ENCODE results near the gene EFHD2. TPM values are rescaled to one million over a fixed set of nuclear protein-coding genes. Genes with fewer than 3 reads are reported as not detected.

Gene EFHD2
- total RNA-seq, 1 experiment from 2014 or later, result 129 TPM

DNA sequence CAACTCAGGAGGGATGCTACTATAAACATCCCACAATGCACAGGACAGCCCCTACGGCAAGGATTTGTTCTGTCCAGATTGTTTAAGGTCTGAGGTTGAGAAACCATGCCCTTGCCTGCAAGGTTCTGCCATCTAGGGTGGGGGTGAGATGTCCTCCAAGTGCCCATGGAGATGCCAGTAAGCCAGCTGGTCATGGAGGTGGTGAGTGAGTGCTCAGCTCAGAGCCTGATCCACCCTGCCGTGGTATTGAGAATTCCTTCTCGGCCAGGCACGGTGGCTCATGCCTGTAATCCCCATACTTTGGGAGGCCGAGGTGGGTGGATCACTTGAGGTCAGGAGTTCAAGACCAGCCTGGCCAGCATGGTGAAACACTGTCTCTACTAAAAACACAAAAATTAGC lies 15.3 kb downstream of the EFHD2 start:
- Histone ChIP-seq H2AFZ (no peak overlapping the region), H3K9me3 (ENCODE audit: insufficient read depth, low read depth) (no peaks in the 10 kb centered on the region), H3K79me2 (ENCODE audit: low read depth) (peaks cover 47% of the 10 kb centered on the region), H3F3A (ENCODE audit: insufficient read depth, low read depth) (peaks cover 16% of the 10 kb centered on the region), H3K4me3 (no peak overlapping the region), H3K4me2 (no peak overlapping the region), H3K27ac (0 out of 2 replicates have a peak overlapping the region, but pooled peaks have one; percentile 44), H3K27me3 (ENCODE audit: insufficient read depth, low read depth) (no peaks in the 10 kb centered on the region), H3K4me1 (replicated peaks; ENCODE audit: insufficient read depth) (peaks cover 27% of the 10 kb centered on the region), H3K36me3 (ENCODE audit: low read depth) (no peaks in the 10 kb centered on the region), H4K20me1 (ENCODE audit: insufficient read depth) (peaks cover 3% of the 10 kb centered on the region; the same call in 1 of the 2 replicates), H3K9me2 (ENCODE audit: insufficient read depth) (no peaks in the 10 kb centered on the region)
- DNase-seq, result no peak
- POLR2A ChIA-PET (ENCODE audit: unreplicated experiment), result no interaction called here
- TF ChIP-seq, protein P1, sequence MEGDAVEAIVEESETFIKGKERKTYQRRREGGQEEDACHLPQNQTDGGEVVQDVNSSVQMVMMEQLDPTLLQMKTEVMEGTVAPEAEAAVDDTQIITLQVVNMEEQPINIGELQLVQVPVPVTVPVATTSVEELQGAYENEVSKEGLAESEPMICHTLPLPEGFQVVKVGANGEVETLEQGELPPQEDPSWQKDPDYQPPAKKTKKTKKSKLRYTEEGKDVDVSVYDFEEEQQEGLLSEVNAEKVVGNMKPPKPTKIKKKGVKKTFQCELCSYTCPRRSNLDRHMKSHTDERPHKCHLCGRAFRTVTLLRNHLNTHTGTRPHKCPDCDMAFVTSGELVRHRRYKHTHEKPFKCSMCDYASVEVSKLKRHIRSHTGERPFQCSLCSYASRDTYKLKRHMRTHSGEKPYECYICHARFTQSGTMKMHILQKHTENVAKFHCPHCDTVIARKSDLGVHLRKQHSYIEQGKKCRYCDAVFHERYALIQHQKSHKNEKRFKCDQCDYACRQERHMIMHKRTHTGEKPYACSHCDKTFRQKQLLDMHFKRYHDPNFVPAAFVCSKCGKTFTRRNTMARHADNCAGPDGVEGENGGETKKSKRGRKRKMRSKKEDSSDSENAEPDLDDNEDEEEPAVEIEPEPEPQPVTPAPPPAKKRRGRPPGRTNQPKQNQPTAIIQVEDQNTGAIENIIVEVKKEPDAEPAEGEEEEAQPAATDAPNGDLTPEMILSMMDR (conservative IDR thresholded peaks at IDR 0.05), result no peak
- TF ChIP-seq EZH2 (IDR thresholded peaks at IDR 0.05; ENCODE audit: low read depth), result no peak
- no TSS peak for BruUV-seq (replicated peaks)
- intact Hi-C loops (cut with micrococcal nuclease; ENCODE audit: unreplicated experiment), result loop anchor here (1.0 to 5.0 kb wide), 3 partner anchors 102 to 288 kb away; no protein-coding TSS in a partner anchor
- CTCF ChIA-PET, result no interaction called here

DNA sequence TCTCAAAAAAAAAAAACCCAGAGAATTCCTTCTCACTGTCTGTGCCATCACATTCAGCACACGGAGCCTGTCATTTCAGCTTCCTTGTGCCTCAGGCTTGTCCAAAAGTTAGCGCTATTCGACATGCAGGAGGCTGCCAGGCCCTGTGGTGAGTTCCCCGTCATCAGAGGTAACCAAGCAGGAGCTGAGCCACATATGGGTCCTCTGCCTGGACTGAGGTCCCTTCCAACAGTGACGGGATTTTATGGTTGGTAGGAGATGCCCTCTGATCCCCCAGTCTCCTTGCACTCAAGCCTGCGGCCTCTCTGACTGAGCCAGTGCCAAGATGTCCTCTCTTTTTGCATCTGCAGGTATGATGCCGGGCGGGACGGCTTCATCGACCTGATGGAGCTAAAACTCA lies 15.8 kb downstream of the EFHD2 start:
- ChIA-PET POLR2A (ENCODE audit: unreplicated experiment) (interaction anchor here (0.7 kb wide), 1 partner anchor 79 kb away, joined by 3 read pairs; no protein-coding TSS in a partner anchor), CTCF (interaction anchor here (0.7 kb wide), 1 partner anchor 14 kb away, joined by 4 read pairs; no protein-coding TSS in a partner anchor)
- Histone ChIP-seq H3K27me3 (ENCODE audit: insufficient read depth, low read depth) (no peaks in the 10 kb centered on the region), H3K9me3 (ENCODE audit: insufficient read depth, low read depth) (no peaks in the 10 kb centered on the region), H3K9me2 (ENCODE audit: insufficient read depth) (no peaks in the 10 kb centered on the region), H3K27ac (no peak overlapping the region), H4K20me1 (ENCODE audit: insufficient read depth) (peaks cover 3% of the 10 kb centered on the region; the same call in 1 of the 2 replicates), H3K4me3 (no peak overlapping the region), H3F3A (ENCODE audit: insufficient read depth, low read depth) (peaks cover 22% of the 10 kb centered on the region), H3K79me2 (ENCODE audit: low read depth) (peaks cover 41% of the 10 kb centered on the region), H3K36me3 (ENCODE audit: low read depth) (no peaks in the 10 kb centered on the region), H3K4me2 (no peak overlapping the region), H2AFZ (no peak overlapping the region), H3K4me1 (replicated peaks; ENCODE audit: insufficient read depth) (peaks cover 27% of the 10 kb centered on the region)
- intact Hi-C loops (cut with micrococcal nuclease; ENCODE audit: unreplicated experiment), result no loop called here
- TF ChIP-seq EZH2 (IDR thresholded peaks at IDR 0.05; ENCODE audit: low read depth), result no peak
- TF ChIP-seq, protein P1 (conservative IDR thresholded peaks at IDR 0.05), result no peak
- no TSS peak for BruUV-seq (replicated peaks)
- no peak for DNase-seq

DNA sequence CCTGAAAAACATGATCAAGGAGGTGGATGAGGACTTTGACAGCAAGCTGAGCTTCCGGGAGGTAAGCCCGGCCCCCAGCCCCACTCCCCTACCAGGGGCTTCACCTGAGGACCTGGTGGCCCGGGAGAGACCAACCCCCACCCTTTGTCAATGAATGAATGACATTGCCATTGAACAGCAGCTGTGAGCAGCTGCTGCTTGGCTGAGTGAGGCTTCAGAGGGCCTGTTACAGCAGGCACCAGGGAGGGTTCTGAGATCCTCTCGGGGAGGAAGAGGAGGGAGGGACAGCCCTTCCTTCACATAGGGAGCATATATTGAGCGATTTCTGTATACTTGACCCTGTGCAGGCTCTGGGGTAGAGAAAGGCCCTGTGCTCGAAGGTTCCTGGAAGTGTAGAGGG lies 16.3 kb downstream of the EFHD2 start:
- Histone ChIP-seq H3K27me3 (ENCODE audit: insufficient read depth, low read depth) (no peaks in the 10 kb centered on the region), H3K9me2 (ENCODE audit: insufficient read depth) (no peaks in the 10 kb centered on the region), H3K27ac (no peak overlapping the region), H3F3A (ENCODE audit: insufficient read depth, low read depth) (peaks cover 26% of the 10 kb centered on the region), H3K79me2 (ENCODE audit: low read depth) (peaks cover 37% of the 10 kb centered on the region), H3K4me1 (replicated peaks; ENCODE audit: insufficient read depth) (peaks cover 27% of the 10 kb centered on the region), H3K4me2 (no peak overlapping the region), H3K4me3 (no peak overlapping the region), H4K20me1 (ENCODE audit: insufficient read depth) (peaks cover 3% of the 10 kb centered on the region; the same call in 1 of the 2 replicates), H3K36me3 (ENCODE audit: low read depth) (no peaks in the 10 kb centered on the region), H2AFZ (no peak overlapping the region), H3K9me3 (ENCODE audit: insufficient read depth, low read depth) (no peaks in the 10 kb centered on the region)
- POLR2A ChIA-PET (ENCODE audit: unreplicated experiment), result interaction anchor here (0.7 kb wide), 1 partner anchor 80 kb away, joined by 3 read pairs; no protein-coding TSS in a partner anchor
- DNase-seq, result no peak
- CTCF ChIA-PET, result interaction anchor here (0.7 kb wide), 1 partner anchor 14 kb away, joined by 4 read pairs; no protein-coding TSS in a partner anchor
- TF ChIP-seq EZH2 (IDR thresholded peaks at IDR 0.05; ENCODE audit: low read depth), result no peak
- TF ChIP-seq, protein P1 (conservative IDR thresholded peaks at IDR 0.05), result no peak
- intact Hi-C loops (cut with micrococcal nuclease; ENCODE audit: unreplicated experiment), result no loop called here
- no TSS peak for BruUV-seq (replicated peaks)

Measured in PC-9 (cell line).